ENCODE measurements around the gene PCNT. TPM values are rescaled to one million over a fixed set of nuclear protein-coding genes. Genes with fewer than 3 reads are reported as not detected.

Gene PCNT
- total RNA-seq, 1 experiment from 2014 or later, result 38.4 TPM

- Mint-ChIP-seq H3K27me3 (ENCODE audit: insufficient read depth, unreplicated experiment) (no peaks in the 10 kb centered on the region), H3K36me3 (ENCODE audit: insufficient read depth, unreplicated experiment) (peaks cover 71% of the 10 kb centered on the region), H3K4me1 (ENCODE audit: low read depth, unreplicated experiment) (no peaks in the 10 kb centered on the region), H3K4me3 (ENCODE audit: unreplicated experiment) (no peak overlapping the region), H3K27ac (ENCODE audit: unreplicated experiment) (no peak overlapping the region), H3K9me3 (ENCODE audit: unreplicated experiment) (no peaks in the 10 kb centered on the region)
- Histone ChIP-seq H3K27me3 (replicated peaks; ENCODE audit: control insufficient read depth, insufficient read depth, low read length) (no peaks in the 10 kb centered on the region), H3K4me3 (ENCODE audit: low read depth, low read length) (no peak overlapping the region), H3K9me3 (no peaks in the 10 kb centered on the region), H3K36me3 (ENCODE audit: control insufficient read depth, insufficient read depth, low read length) (no peaks in the 10 kb centered on the region; the same call in 1 of the 2 replicates), H3K4me1 (no peaks in the 10 kb centered on the region)
- ChIA-PET CTCF (no interaction called here), POLR2A (no interaction called here)
- intact Hi-C loops (cut with micrococcal nuclease; ENCODE audit: unreplicated experiment), result no loop called here
- DNase-seq, result no peak
- BruUV-seq (replicated peaks), result no TSS peak
- TF ChIP-seq CTCF (IDR thresholded peaks at IDR 0.05; ENCODE audit: insufficient read depth in 1 of 2, low read depth in 1 of 2, low read length in 1 of 2, severe bottlenecking in 1 of 2, unreplicated experiment in 1 of 2), result no peak
Measured at GRCh38 chr21:46356005-46356338, 32.0 kb downstream of the PCNT start.

- Histone ChIP-seq H3K4me1 (no peaks in the 10 kb centered on the region), H3K9me3 (no peaks in the 10 kb centered on the region), H3K4me3 (ENCODE audit: low read depth, low read length) (no peak overlapping the region), H3K27me3 (replicated peaks; ENCODE audit: control insufficient read depth, insufficient read depth, low read length) (no peaks in the 10 kb centered on the region), H3K36me3 (ENCODE audit: control insufficient read depth, insufficient read depth, low read length) (no peaks in the 10 kb centered on the region; the same call in 1 of the 2 replicates)
- Mint-ChIP-seq H3K27me3 (ENCODE audit: insufficient read depth, unreplicated experiment) (no peaks in the 10 kb centered on the region), H3K36me3 (ENCODE audit: insufficient read depth, unreplicated experiment) (peaks cover 68% of the 10 kb centered on the region), H3K27ac (ENCODE audit: unreplicated experiment) (no peak overlapping the region), H3K4me1 (ENCODE audit: low read depth, unreplicated experiment) (no peaks in the 10 kb centered on the region), H3K9me3 (ENCODE audit: unreplicated experiment) (no peaks in the 10 kb centered on the region), H3K4me3 (ENCODE audit: unreplicated experiment) (no peak overlapping the region)
- no peak for TF ChIP-seq CTCF (IDR thresholded peaks at IDR 0.05; ENCODE audit: insufficient read depth in 1 of 2, low read depth in 1 of 2, low read length in 1 of 2, severe bottlenecking in 1 of 2, unreplicated experiment in 1 of 2)
- no peak for DNase-seq
- CTCF ChIA-PET, result no interaction called here
- intact Hi-C loops (cut with micrococcal nuclease; ENCODE audit: unreplicated experiment), result no loop called here
- no TSS peak for BruUV-seq (replicated peaks)
- POLR2A ChIA-PET, result no interaction called here
Measured at GRCh38 chr21:46356494-46357334, 32.8 kb downstream of the PCNT start.

GRCh38 chr21:46357335-46357604, 33.3 kb downstream of the PCNT start:
- TF ChIP-seq CTCF (IDR thresholded peaks at IDR 0.05; ENCODE audit: insufficient read depth in 1 of 2, low read depth in 1 of 2, low read length in 1 of 2, severe bottlenecking in 1 of 2, unreplicated experiment in 1 of 2), result no peak
- no peaks in the 10 kb centered on the region for H3K36me3 ChIP-seq (ENCODE audit: control insufficient read depth, insufficient read depth, low read length)
- CTCF ChIA-PET, result no interaction called here
- no TSS peak for BruUV-seq (replicated peaks)
- no peak overlapping the region for H3K4me3 ChIP-seq (ENCODE audit: low read depth, low read length)
- no peaks in the 10 kb centered on the region for H3K27me3 ChIP-seq (replicated peaks; ENCODE audit: control insufficient read depth, insufficient read depth, low read length)
- Mint-ChIP-seq H3K27me3 (ENCODE audit: insufficient read depth, unreplicated experiment) (no peaks in the 10 kb centered on the region), H3K4me3 (ENCODE audit: unreplicated experiment) (no peak overlapping the region), H3K4me1 (ENCODE audit: low read depth, unreplicated experiment) (no peaks in the 10 kb centered on the region), H3K36me3 (ENCODE audit: insufficient read depth, unreplicated experiment) (peaks cover 74% of the 10 kb centered on the region), H3K9me3 (ENCODE audit: unreplicated experiment) (no peaks in the 10 kb centered on the region), H3K27ac (ENCODE audit: unreplicated experiment) (no peak overlapping the region)
- H3K9me3 ChIP-seq, result no peaks in the 10 kb centered on the region
- H3K4me1 ChIP-seq, result no peaks in the 10 kb centered on the region
- DNase-seq, result no peak
- POLR2A ChIA-PET, result no interaction called here
- intact Hi-C loops (cut with micrococcal nuclease; ENCODE audit: unreplicated experiment), result no loop called here
